ENCODE measurements around the gene TMEM94. TPM values are rescaled to one million over a fixed set of nuclear protein-coding genes. Genes with fewer than 3 reads are reported as not detected.

Gene TMEM94
- total and polyA plus RNA-seq, 3 donors from 2014 or later: 128 to 171 (median 151) TPM

GRCh38 chr17:75457047-75457654 is 716 bp downstream of the TMEM94 start:
- peak; percentile 65 for DNase-seq
- intact Hi-C loops (cut with DNase I; ENCODE audit: low total_unique reads): no loop called here
- WGBS, 2 donors: 0 to 1% methylated on average over 31 to 38 of the region's 38 CpGs

GRCh38 chr17:75459246-75459589 is 2.8 kb downstream of the TMEM94 start:
- H3K36me3 ChIP-seq (ENCODE audit: low read depth, missing control alignments): no peaks in the 10 kb centered on the region
- H3K4me1 ChIP-seq: peaks cover 24% of the 10 kb centered on the region
- DNase-seq: no peak
- intact Hi-C loops (cut with DNase I; ENCODE audit: low total_unique reads): no loop called here
- no peaks in the 10 kb centered on the region for H3K9me3 ChIP-seq
- H3K27me3 ChIP-seq: no peaks in the 10 kb centered on the region
- H3K27ac ChIP-seq: no peak overlapping the region
- WGBS, 2 donors: 43 to 86% methylated on average over 1 of the region's 1 CpG
- H3K4me3 ChIP-seq: no peak overlapping the region
- TF ChIP-seq CTCF (IDR thresholded peaks at IDR 0.05): no peak
- no peak for TF ChIP-seq POLR2A (IDR thresholded peaks at IDR 0.05)

More at GRCh38 chr17:75457047-75457654, 716 bp downstream of the TMEM94 start:
- no peaks in the 10 kb centered on the region for H3K9me3 ChIP-seq
- no peak for TF ChIP-seq CTCF (IDR thresholded peaks at IDR 0.05)
- no peak for TF ChIP-seq POLR2A (IDR thresholded peaks at IDR 0.05)
- H3K27me3 ChIP-seq: no peaks in the 10 kb centered on the region
- H3K4me3 ChIP-seq: peak overlapping the region; percentile 79 to 81
- no peaks in the 10 kb centered on the region for H3K36me3 ChIP-seq (ENCODE audit: low read depth, missing control alignments)
- peak overlapping the region; percentile 81 to 93 for H3K27ac ChIP-seq
- peaks cover 24% of the 10 kb centered on the region for H3K4me1 ChIP-seq

- intact Hi-C loops (cut with DNase I; ENCODE audit: low total_unique reads): no loop called here
These were observed 3.3 kb downstream of the TMEM94 start for GRCh38 chr17:75459590-75460267.

GRCh38 chr17:75460295-75460694 is 3.9 kb downstream of the TMEM94 start:
- no peak for TF ChIP-seq POLR2A (IDR thresholded peaks at IDR 0.05)
- no peak for TF ChIP-seq CTCF (IDR thresholded peaks at IDR 0.05)
- 92 to 93% methylated on average over 4 of the region's 4 CpGs for WGBS, 2 donors
- Histone ChIP-seq H3K27me3 (no peaks in the 10 kb centered on the region), H3K4me1 (peaks cover 24% of the 10 kb centered on the region), H3K4me3 (no peak overlapping the region), H3K36me3 (ENCODE audit: low read depth, missing control alignments) (no peaks in the 10 kb centered on the region), H3K9me3 (no peaks in the 10 kb centered on the region), H3K27ac (no peak overlapping the region)
- no peak for DNase-seq
- intact Hi-C loops (cut with DNase I; ENCODE audit: low total_unique reads): no loop called here

More at GRCh38 chr17:75459590-75460267, 3.3 kb downstream of the TMEM94 start:
- DNase-seq: no peak
- 67 to 76% methylated on average over 9 of the region's 9 CpGs for WGBS, 2 donors
- TF ChIP-seq CTCF (IDR thresholded peaks at IDR 0.05) (no peak), POLR2A (IDR thresholded peaks at IDR 0.05) (no peak)
- no peaks in the 10 kb centered on the region for H3K27me3 ChIP-seq
- no peaks in the 10 kb centered on the region for H3K36me3 ChIP-seq (ENCODE audit: low read depth, missing control alignments)
- no peak overlapping the region for H3K27ac ChIP-seq
- H3K9me3 ChIP-seq: no peaks in the 10 kb centered on the region
- H3K4me1 ChIP-seq: peaks cover 24% of the 10 kb centered on the region
- H3K4me3 ChIP-seq: no peak overlapping the region

All from testis (tissue), 3 donors.